NAMALWA (cell line): ENCODE results near the gene NPAS1.
A peak's percentile ranks its signal among the peaks of the same experiment; 100 is the strongest.

ENCODE experiments used
- DNase-seq: peaks from one replicate; pipeline ENCODE4 v3.0.0-alpha.2; 2015; ENCODE audit warnings: low spot score

NPAS1 gene

GRCh38 chr19:47019431-47020041 lies at the start of gene NPAS1:
NPAS1 (plus strand) TSS chr19:47019837; CDS start chr19:47021048, 1,211 bp downstream.
- no peak for DNase-seq

- no peak for DNase-seq
Measured at GRCh38 chr19:46970815-46971214, 48.8 kb upstream of the NPAS1 start.

GRCh38 chr19:46972311-46972710 lies 47.3 kb upstream of the NPAS1 start:
- no peak for DNase-seq

GRCh38 chr19:46974181-46974580 lies 45.5 kb upstream of the NPAS1 start:
- DNase-seq = no peak

GRCh38 chr19:46975011-46975924 lies 44.4 kb upstream of the NPAS1 start:
- DNase-seq = no peak

GRCh38 chr19:46975925-46976782 lies 43.5 kb upstream of the NPAS1 start:
- DNase-seq = no peak

GRCh38 chr19:46976845-46977320 lies 42.8 kb upstream of the NPAS1 start:
- no peak for DNase-seq

GRCh38 chr19:46977548-46977947 lies 42.1 kb upstream of the NPAS1 start:
- DNase-seq = no peak

GRCh38 chr19:46978171-46978869 lies 41.3 kb upstream of the NPAS1 start:
- DNase-seq = no peak

GRCh38 chr19:46979126-46980105 lies 40.2 kb upstream of the NPAS1 start:
- DNase-seq = no peak

GRCh38 chr19:46980761-46981160 lies 38.9 kb upstream of the NPAS1 start:
- DNase-seq = no peak

GRCh38 chr19:46981286-46981945 lies 38.2 kb upstream of the NPAS1 start:
- DNase-seq = no peak

- no peak for DNase-seq
Measured at GRCh38 chr19:46983097-46983496, 36.5 kb upstream of the NPAS1 start.

GRCh38 chr19:46984077-46985010 lies 35.3 kb upstream of the NPAS1 start:
- DNase-seq = no peak

GRCh38 chr19:46985542-46986415 lies 33.9 kb upstream of the NPAS1 start:
- DNase-seq = no peak

- no peak for DNase-seq
Measured at GRCh38 chr19:46988614-46989230, 30.9 kb upstream of the NPAS1 start.

GRCh38 chr19:46990991-46991676 lies 28.5 kb upstream of the NPAS1 start:
- DNase-seq = peak; percentile 59
